Measurements from ENCODE around the gene ALKBH8. TPM values are rescaled to one million over a fixed set of nuclear protein-coding genes. Genes with fewer than 3 reads are reported as not detected.

ALKBH8 gene
- total RNA-seq, 3 donors from 2014 or later (not counting 1 experiment from before 2014, with no cell fraction given): 6.9 to 11.8 (median 9.0) TPM

- 95% methylated on average over 3 of the region's 3 CpGs for WGBS (ENCODE audit: insufficient coverage)
- no peak overlapping the region for H3K27ac ChIP-seq (ENCODE audit: low read length)
- Mint-ChIP-seq H3K27me3 (ENCODE audit: low read depth in 2 of 2) (no peaks in the 10 kb centered on the region), H3K4me1 (no peaks in the 10 kb centered on the region), H3K27ac (no peak overlapping the region), H3K36me3 (peaks cover 8% of the 10 kb centered on the region), H3K9me3 (no peaks in the 10 kb centered on the region), H3K4me3 (no peak overlapping the region)
- no peaks in the 10 kb centered on the region for H3K4me1 ChIP-seq (ENCODE audit: control insufficient read depth, insufficient read depth, low read length)
- no peak for TF ChIP-seq CTCF (IDR thresholded peaks at IDR 0.05)
- H3K4me3 ChIP-seq (ENCODE audit: low read length): no peak overlapping the region
- ATAC-seq: no peak
- H3K36me3 ChIP-seq (ENCODE audit: control insufficient read depth, insufficient read depth, low read length): peaks cover 12% of the 10 kb centered on the region
- no peaks in the 10 kb centered on the region for H3K27me3 ChIP-seq (ENCODE audit: control insufficient read depth, insufficient read depth, low read length)
- intact Hi-C loops (cut with micrococcal nuclease): no loop called here
- no peaks in the 10 kb centered on the region for H3K9me3 ChIP-seq (ENCODE audit: control insufficient read depth, insufficient read depth, low read length)
- DNase-seq: no peak
Observed at GRCh38 chr11:107526197-107526596, 39.3 kb downstream of the ALKBH8 start.

- Histone ChIP-seq H3K27ac (ENCODE audit: low read length) (no peak overlapping the region), H3K9me3 (ENCODE audit: control insufficient read depth, insufficient read depth, low read length) (no peaks in the 10 kb centered on the region), H3K4me3 (ENCODE audit: low read length) (no peak overlapping the region), H3K36me3 (ENCODE audit: control insufficient read depth, insufficient read depth, low read length) (peaks cover 16% of the 10 kb centered on the region), H3K27me3 (ENCODE audit: control insufficient read depth, insufficient read depth, low read length) (no peaks in the 10 kb centered on the region), H3K4me1 (ENCODE audit: control insufficient read depth, insufficient read depth, low read length) (no peaks in the 10 kb centered on the region)
- no peak for TF ChIP-seq CTCF (IDR thresholded peaks at IDR 0.05)
- ATAC-seq (no peak), DNase-seq (no peak)
- 100% methylated on average over 1 of the region's 2 CpGs for WGBS (ENCODE audit: insufficient coverage)
- Mint-ChIP-seq H3K4me3 (no peak overlapping the region), H3K27ac (no peak overlapping the region), H3K27me3 (ENCODE audit: low read depth in 2 of 2) (no peaks in the 10 kb centered on the region), H3K9me3 (peaks cover 0 to 2% of the 10 kb centered on the region in 2 donors), H3K36me3 (peaks cover 13% of the 10 kb centered on the region), H3K4me1 (no peaks in the 10 kb centered on the region)
- intact Hi-C loops (cut with micrococcal nuclease): no loop called here
Observed at GRCh38 chr11:107508858-107509244, 56.7 kb downstream of the ALKBH8 start.

GRCh38 chr11:107508201-107508857 lies 57.2 kb downstream of the ALKBH8 start:
- Histone ChIP-seq H3K27me3 (ENCODE audit: control insufficient read depth, insufficient read depth, low read length) (no peaks in the 10 kb centered on the region), H3K36me3 (ENCODE audit: control insufficient read depth, insufficient read depth, low read length) (peaks cover 21% of the 10 kb centered on the region), H3K4me3 (ENCODE audit: low read length) (no peak overlapping the region), H3K27ac (ENCODE audit: low read length) (no peak overlapping the region), H3K4me1 (ENCODE audit: control insufficient read depth, insufficient read depth, low read length) (no peaks in the 10 kb centered on the region), H3K9me3 (ENCODE audit: control insufficient read depth, insufficient read depth, low read length) (no peaks in the 10 kb centered on the region)
- ATAC-seq: no peak
- 91% methylated on average over 5 of the region's 6 CpGs for WGBS (ENCODE audit: insufficient coverage)
- Mint-ChIP-seq H3K4me1 (no peaks in the 10 kb centered on the region), H3K36me3 (peaks cover 17% of the 10 kb centered on the region), H3K4me3 (no peak overlapping the region), H3K9me3 (no peaks in the 10 kb centered on the region), H3K27ac (no peak overlapping the region), H3K27me3 (ENCODE audit: low read depth in 2 of 2) (no peaks in the 10 kb centered on the region)
- DNase-seq: no peak
- intact Hi-C loops (cut with micrococcal nuclease): no loop called here
- no peak for TF ChIP-seq CTCF (IDR thresholded peaks at IDR 0.05)

- H3K27me3 ChIP-seq (ENCODE audit: control insufficient read depth, insufficient read depth, low read length): no peaks in the 10 kb centered on the region
- intact Hi-C loops (cut with micrococcal nuclease): no loop called here
- ATAC-seq (no peak), DNase-seq (no peak)
- Mint-ChIP-seq H3K9me3 (peaks cover 0 to 7% of the 10 kb centered on the region in 2 donors), H3K36me3 (peaks cover 34% of the 10 kb centered on the region), H3K4me1 (no peaks in the 10 kb centered on the region), H3K4me3 (no peak overlapping the region), H3K27ac (no peak overlapping the region), H3K27me3 (ENCODE audit: low read depth in 2 of 2) (no peaks in the 10 kb centered on the region)
- H3K4me3 ChIP-seq (ENCODE audit: low read length): no peak overlapping the region
- no peak overlapping the region for H3K27ac ChIP-seq (ENCODE audit: low read length)
- no peaks in the 10 kb centered on the region for H3K4me1 ChIP-seq (ENCODE audit: control insufficient read depth, insufficient read depth, low read length)
- peaks cover 40% of the 10 kb centered on the region for H3K36me3 ChIP-seq (ENCODE audit: control insufficient read depth, insufficient read depth, low read length)
- TF ChIP-seq CTCF (IDR thresholded peaks at IDR 0.05): no peak
- peaks cover 5% of the 10 kb centered on the region for H3K9me3 ChIP-seq (ENCODE audit: control insufficient read depth, insufficient read depth, low read length)
Observed at GRCh38 chr11:107505647-107506225, 59.8 kb downstream of the ALKBH8 start.
